HUES48 (cell line): ENCODE measurements around the gene CCNL1.

Source experiments
- H3K27ac ChIP-seq: one replicate; pipeline ENCODE4 v1.7.0; 2013; ENCODE audit warnings: low read depth, low read length, inconsistent platforms
- H3K27me3 ChIP-seq: 2 replicates; pipeline ENCODE4 v1.6.1; 2013; ENCODE audit warnings: mild to moderate bottlenecking, low read length; ENCODE audit not compliant: control insufficient read depth, insufficient read depth
- H3K36me3 ChIP-seq: 2 replicates; pipeline ENCODE4 v1.6.1; 2013; ENCODE audit warnings: low read length; ENCODE audit not compliant: control insufficient read depth, insufficient read depth
- H3K4me1 ChIP-seq: 2 replicates; pipeline ENCODE4 v1.6.1; 2013; ENCODE audit warnings: mild to moderate bottlenecking, low read length; ENCODE audit not compliant: control insufficient read depth, insufficient read depth
- H3K4me3 ChIP-seq: 2 replicates; pipeline ENCODE4 v1.5.1; 2013; ENCODE audit warnings: mild to moderate bottlenecking, low read depth, low read length
- H3K9ac ChIP-seq: 2 replicates; pipeline ENCODE4 v1.6.1; 2013; ENCODE audit warnings: mild to moderate bottlenecking, low read depth, low read length, moderate library complexity
- H3K9me3 ChIP-seq: 2 replicates; pipeline ENCODE4 v1.6.1; 2013; ENCODE audit warnings: low read length; ENCODE audit not compliant: control insufficient read depth, insufficient read depth

Gene CCNL1

DNA sequence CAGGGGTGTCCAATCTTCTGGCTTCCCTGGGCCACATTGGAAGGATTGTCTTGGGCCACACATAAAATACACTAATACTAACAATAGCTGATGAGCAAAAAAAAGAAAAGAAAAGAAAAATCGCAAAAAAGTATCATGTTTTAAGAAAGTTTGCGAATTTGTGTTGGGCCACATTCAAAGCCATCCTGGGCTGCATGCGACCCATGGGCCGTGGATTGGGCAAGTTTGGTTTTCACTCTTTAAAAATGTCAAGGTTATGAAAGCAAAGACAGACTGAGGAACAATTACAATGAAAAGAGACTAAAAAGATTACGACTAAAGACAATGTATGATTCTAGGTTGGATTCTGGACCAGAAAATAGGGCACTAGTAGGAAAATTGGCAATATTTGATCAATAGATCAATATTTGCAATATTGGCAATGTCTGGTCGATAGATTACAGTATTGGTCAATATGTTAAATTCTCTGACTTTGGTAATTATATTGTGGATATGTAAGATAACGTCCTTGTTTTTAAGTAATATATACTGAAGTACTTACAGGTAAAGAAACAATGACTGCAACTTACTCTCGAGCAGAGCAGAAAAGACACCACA lies 19.9 kb downstream of the CCNL1 start:
- Histone ChIP-seq H3K27ac (no peak overlapping the region), H3K9ac (no peak overlapping the region), H3K4me1 (0 out of 2 replicates have a peak, but pooled peaks cover 4% of the 10 kb centered on the region), H3K27me3 (no peaks in the 10 kb centered on the region), H3K4me3 (no peak overlapping the region), H3K9me3 (no peaks in the 10 kb centered on the region), H3K36me3 (peaks cover 24% of the 10 kb centered on the region)

DNA sequence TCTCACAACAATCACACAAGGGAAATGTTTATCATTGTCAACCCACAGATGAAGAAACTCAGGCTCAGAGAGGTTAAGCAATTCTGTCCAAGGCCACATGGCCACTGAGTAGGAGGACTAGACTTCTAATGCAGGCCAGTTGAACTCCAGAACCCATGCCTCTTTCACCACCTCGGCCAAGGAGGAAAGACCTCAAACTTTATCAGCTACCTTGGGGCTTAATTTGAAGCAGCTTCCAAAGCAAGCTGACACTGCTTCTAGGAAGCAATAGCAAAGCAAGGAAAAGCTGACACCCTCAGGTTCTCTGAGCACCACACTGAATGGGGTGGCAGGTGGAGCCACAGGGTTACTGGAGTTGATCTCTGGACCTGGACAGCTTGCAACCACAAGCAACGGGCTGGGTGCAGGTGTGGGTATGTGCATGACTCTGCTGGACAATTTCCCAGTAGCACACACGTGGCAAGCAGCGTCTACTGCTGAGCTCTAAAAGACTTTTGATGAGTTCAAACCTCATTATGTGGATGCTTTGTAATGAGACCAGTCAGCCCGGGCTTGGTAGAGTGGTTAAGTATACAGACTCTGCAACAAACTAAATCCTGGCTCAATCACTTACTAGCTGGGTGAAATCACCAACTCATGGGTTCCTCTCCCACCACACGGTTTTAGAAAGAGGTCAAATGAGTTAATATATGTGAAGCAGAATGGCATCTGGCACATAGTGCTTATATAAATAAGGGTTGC lies 23.1 kb downstream of the CCNL1 start:
- no peaks in the 10 kb centered on the region for H3K27me3 ChIP-seq
- H3K27ac ChIP-seq = no peak overlapping the region
- H3K9ac ChIP-seq = no peak overlapping the region
- H3K4me3 ChIP-seq = no peak overlapping the region
- H3K4me1 ChIP-seq = 0 out of 2 replicates have a peak, but pooled peaks cover 4% of the 10 kb centered on the region
- no peaks in the 10 kb centered on the region for H3K36me3 ChIP-seq
- H3K9me3 ChIP-seq = no peaks in the 10 kb centered on the region

DNA sequence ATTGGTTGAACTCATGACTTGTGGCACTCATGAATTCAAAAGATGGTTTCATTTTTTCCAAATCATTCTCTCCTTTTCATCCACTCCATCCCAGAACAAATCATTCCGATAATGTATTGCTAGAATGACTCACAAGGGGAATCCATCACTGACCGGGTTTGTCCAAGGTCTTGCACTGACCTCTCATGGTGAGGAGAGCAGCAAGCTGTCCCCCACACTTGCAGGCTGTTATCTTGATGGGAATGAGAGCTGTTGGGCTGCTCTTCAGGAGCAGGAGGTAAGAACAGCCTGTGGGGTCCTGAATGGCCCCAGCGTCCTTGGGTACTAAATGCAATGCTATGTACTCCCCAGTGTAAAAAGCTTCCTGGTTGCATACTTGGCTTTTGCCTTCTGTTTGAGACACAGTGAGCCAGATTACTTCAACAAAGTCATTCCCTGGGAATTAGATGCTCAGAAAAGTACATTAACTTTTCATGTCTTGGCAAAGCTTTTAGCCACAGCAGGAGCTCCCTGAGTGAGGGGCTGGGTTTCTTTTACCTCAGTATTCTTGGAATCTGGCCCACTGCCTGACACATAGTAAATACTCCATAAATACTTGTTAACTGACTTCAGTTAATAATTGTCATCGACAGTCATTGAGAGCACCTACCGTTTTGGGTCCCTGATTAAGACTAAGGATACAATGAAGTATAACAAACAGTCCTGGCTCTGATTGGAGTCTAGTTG lies 24.1 kb downstream of the CCNL1 start:
- Histone ChIP-seq H3K27me3 (no peaks in the 10 kb centered on the region), H3K4me1 (peaks cover 7% of the 10 kb centered on the region; the same call in 1 of the 2 replicates), H3K9ac (no peak overlapping the region), H3K9me3 (no peaks in the 10 kb centered on the region), H3K4me3 (no peak overlapping the region), H3K36me3 (no peaks in the 10 kb centered on the region), H3K27ac (no peak overlapping the region)

DNA sequence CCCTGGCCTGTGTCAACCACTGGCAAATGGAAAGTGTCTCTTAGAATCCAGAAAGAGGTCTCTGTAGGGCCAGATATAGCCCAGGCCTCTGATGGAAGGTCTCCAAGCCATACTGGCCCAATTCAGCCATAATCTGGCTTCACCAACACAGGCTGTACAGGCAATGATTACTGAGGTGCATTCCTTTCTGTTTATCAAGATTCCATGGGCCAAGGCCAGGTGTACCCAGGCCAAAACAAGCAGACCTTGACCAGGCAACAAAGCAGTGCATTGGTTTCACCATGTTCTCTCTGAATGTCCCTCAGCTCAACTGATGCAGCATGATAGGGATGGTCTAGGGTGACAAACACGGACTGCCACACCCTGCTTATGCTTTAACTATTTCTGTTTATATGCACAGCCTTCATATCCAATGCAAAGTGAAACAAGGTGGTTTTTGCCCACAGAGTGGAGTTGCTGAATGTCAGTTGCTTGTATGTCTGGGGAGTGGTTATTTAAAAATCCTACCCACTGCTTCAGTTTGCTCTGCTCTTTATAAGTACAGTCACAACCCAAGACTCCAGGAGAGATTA lies 25.2 kb downstream of the CCNL1 start:
- peaks cover 18% of the 10 kb centered on the region for H3K4me1 ChIP-seq
- H3K27ac ChIP-seq = no peak overlapping the region

DNA sequence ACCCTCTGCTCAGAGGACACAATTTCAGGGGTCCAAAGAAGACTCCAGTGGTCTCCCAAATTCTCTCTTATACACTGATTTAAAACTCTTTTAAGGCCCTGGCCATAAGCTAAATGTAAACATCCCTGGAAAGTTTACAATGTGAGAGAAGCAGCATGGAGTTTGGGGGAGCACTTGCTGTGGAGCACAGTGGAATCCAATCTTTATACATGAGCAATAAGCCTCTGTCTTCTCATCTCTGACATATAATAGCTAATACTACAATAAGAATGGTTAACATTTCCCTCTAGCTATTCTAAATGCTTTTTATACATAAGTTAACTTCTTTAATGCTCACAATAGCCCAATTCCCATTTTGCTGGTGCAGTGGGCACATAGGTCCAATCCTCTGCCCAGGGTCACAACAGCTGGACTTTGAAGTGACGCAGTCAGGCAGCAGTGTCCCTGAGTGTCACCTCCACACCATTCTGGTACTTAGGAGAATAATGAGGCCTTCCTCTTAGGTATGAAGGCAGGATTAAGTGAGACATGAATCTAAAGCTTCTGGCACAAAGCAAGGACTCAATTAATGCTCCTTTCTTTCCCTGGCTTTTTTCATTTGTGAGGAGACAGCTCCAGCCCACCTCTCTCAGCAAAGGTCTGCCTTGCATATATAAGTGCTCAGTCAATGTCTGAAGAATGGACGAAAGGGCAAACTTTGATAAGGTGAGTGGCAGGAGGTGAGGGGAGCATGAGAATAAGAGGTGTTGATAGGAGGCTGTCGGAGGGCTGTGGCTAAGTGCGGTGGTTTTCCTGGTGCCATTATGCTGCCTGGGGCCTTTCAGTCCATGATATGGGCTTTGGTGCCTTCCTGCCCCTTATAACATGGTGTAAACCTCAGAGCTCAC lies 26.3 kb downstream of the CCNL1 start:
- no peak overlapping the region for H3K9ac ChIP-seq
- no peaks in the 10 kb centered on the region for H3K36me3 ChIP-seq
- H3K27me3 ChIP-seq = peaks cover 4% of the 10 kb centered on the region
- H3K4me3 ChIP-seq = no peak overlapping the region
- no peak overlapping the region for H3K27ac ChIP-seq
- H3K9me3 ChIP-seq = no peaks in the 10 kb centered on the region
- H3K4me1 ChIP-seq = peaks cover 27% of the 10 kb centered on the region

More for the DNA sequence above, 25.2 kb downstream of the CCNL1 start:
- Histone ChIP-seq H3K9ac (no peak overlapping the region), H3K27me3 (no peaks in the 10 kb centered on the region), H3K9me3 (no peaks in the 10 kb centered on the region), H3K4me3 (no peak overlapping the region), H3K36me3 (no peaks in the 10 kb centered on the region)

DNA sequence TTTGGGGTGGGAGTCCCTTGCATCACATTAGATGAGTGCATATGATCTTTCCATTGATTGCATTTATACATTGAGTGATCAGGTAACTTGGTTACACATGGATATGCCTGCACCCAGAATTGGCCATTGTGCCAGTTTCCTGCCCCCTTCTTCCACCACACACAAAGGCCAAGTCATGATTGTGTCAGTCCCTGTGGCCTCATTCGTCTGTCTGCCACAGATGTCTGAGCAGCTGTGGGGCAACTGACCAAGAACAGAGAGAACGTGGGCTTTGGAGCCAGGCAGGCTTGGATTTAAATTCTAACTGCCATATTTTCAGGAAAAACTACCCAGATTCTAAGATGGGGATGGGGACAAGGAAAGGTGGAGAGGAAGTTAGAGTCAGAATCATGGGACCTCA lies 27.0 kb downstream of the CCNL1 start:
- Histone ChIP-seq H3K4me1 (peaks cover 27% of the 10 kb centered on the region), H3K27ac (no peak overlapping the region), H3K27me3 (peaks cover 4% of the 10 kb centered on the region), H3K9ac (no peak overlapping the region), H3K4me3 (no peak overlapping the region), H3K36me3 (no peaks in the 10 kb centered on the region), H3K9me3 (no peaks in the 10 kb centered on the region)

DNA sequence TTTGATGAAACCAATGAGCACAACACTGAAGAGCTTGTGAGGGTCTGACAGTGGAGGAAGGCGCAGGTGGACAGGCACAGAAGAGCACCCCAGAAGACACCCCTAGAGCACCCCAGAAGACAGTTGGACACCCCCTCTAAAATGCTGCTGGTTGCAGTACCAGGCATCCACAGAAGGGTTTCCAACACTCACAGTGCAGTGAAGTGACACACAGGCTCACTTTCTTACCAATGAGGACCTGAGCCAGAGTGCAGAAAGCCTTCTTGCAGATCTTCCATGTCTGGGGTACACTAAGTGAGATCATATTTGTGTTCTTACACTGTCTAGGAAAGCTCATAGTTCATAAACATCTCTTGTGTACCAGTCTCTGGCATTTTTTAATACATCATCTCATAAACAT lies 27.6 kb downstream of the CCNL1 start:
- no peaks in the 10 kb centered on the region for H3K36me3 ChIP-seq
- no peaks in the 10 kb centered on the region for H3K9me3 ChIP-seq
- no peak overlapping the region for H3K27ac ChIP-seq
- H3K27me3 ChIP-seq = peaks cover 4% of the 10 kb centered on the region
- no peak overlapping the region for H3K4me3 ChIP-seq
- H3K4me1 ChIP-seq = peaks cover 27% of the 10 kb centered on the region
- no peak overlapping the region for H3K9ac ChIP-seq

DNA sequence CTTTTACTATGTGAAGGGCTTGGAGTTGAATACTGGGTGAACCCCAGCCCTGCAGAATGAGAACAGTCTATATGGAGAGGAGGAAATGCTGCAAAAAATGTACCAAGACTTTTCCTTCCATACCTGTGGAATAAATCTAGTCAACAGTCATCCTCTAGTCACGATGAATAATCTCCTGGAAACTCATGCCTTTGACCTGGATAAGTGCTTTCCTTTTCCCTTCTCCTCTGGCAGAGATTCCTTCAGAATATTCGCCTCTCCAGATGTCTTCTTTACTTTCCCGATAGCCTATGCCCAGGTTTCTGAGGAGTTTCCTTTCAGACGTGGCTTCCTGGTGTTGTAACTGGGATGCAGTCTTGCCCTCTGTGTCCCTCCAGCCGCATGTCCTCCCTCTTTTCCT lies 28.1 kb downstream of the CCNL1 start:
- Histone ChIP-seq H3K36me3 (no peaks in the 10 kb centered on the region), H3K9ac (no peak overlapping the region), H3K27ac (no peak overlapping the region), H3K9me3 (no peaks in the 10 kb centered on the region), H3K4me1 (peaks cover 24% of the 10 kb centered on the region), H3K27me3 (peaks cover 4% of the 10 kb centered on the region), H3K4me3 (no peak overlapping the region)

DNA sequence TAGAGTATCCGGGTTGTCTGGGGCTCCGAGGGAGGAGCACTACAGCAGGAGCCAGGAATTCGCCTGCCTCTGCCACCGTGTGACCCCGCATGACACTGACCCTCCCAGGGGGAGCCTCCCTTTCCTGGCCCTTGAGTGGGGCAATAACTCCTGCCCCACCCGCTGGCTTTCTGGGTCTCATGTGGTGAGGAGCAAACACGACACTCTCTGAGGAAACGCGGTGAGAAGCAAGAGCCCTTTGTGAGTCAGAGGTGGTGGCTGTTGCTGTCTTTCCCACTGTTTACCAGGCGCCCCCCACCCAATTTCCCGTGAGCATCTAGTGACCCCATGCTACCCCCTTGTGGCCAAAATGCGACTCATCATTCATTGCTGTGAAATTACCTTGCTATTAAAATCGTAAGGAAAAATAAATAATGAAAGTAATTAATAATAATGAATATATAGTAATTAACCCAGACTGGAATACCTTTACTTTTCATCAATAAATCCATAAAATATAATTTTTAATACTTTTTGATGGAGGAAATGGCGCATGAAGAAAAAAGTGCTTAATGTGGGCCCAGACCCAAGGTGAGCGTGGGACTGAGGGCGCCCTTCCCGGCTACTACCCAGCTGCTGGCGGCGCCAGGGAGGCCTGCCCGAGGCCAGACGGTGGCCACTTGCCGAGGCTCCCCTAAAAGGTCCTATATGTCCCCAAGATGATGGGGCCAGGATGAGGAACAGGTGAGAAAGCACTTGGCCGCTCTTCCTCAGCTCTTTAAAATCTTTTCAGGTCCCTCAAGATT lies 29.3 kb downstream of the CCNL1 start:
- Histone ChIP-seq H3K27ac (peak overlapping the region; percentile 92), H3K4me1 (peaks cover 24% of the 10 kb centered on the region), H3K27me3 (peaks cover 4% of the 10 kb centered on the region), H3K9ac (peak overlapping the region; percentile 63), H3K9me3 (no peaks in the 10 kb centered on the region), H3K4me3 (peak overlapping the region; percentile 51), H3K36me3 (no peaks in the 10 kb centered on the region)
